HepG2 (cell line): Measurements from ENCODE around the gene PDZRN4.

Source experiments
- GATAD1 ChIP-seq: IDR thresholded peaks from 2 replicates; pipeline ENCODE4 v1.6.1; 2016; ENCODE audit warnings: missing genetic modification reagents, missing compliant biosample characterization
- NCOA5 ChIP-seq: sonication (generic); formaldehyde crosslinking; IDR thresholded peaks from 2 replicates; pipeline ENCODE4 v1.4.0; 2020; ENCODE audit warnings: missing genetic modification reagents
- SIN3A ChIP-seq: IDR thresholded peaks from 2 replicates; pipeline ENCODE4 v1.6.1; 2011; ENCODE audit warnings: low read depth, mild to moderate bottlenecking, control low read depth, low read length, borderline replicate concordance
- ZNF407 ChIP-seq: sonication (generic); formaldehyde crosslinking; IDR thresholded peaks from one replicate; pipeline ENCODE4 v1.5.1; 2020; ENCODE audit warnings: mild to moderate bottlenecking, missing genetic modification reagents; ENCODE audit errors: not compliant biosample characterization

GRCh38 chr12:41264281-41264680, 76.2 kb downstream of the PDZRN4 start:
- TF ChIP-seq GATAD1 (CRISPR knock-in tag) (no peak), SIN3A (no peak), ZNF407 (CRISPR knock-in tag) (no peak), NCOA5 (CRISPR knock-in tag) (no peak)
